GM18526 (cell line): Measurements from ENCODE around the gene PIF1.

Experiments used
- POLR2A ChIP-seq: IDR thresholded peaks from 3 replicates; pipeline ENCODE4 v1.6.1; 2011; ENCODE audit not compliant: insufficient read length; ENCODE audit errors: extremely low read depth

The PIF1 gene

DNA sequence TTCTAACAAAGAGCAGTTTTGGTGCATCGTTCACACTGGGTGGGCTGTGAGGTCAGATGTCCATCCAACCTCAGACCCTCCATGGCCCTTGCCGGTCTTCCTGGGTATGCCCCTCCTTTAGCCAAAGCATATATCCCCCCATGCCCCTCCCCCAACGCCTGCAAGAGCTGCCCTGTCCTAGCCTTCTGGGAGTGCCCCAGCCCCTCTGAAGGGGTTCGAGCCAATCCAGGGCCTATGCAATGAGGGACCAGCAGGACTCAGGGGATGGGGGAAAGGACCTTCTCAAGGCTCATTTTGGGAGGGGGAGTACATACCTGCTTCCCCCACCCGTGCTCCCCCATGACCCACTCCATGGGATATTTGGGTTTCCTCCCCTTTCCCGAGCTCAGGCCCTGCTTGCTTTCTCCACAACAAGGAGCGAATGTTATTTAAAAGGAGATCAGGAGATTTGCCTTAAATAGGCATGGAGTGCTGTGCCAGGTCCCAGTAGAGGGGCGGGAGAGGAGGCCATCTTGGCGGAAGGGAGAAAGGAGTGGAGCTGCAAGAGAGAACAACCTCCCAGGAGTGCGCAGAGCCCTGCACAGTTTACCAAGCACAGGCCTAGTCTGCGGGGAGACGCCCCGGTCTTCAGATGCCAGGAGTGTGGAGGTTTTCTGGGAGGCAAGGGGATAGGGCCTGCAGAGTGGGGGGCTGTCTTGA, 18.2 kb downstream of the PIF1 start:
- no peak for TF ChIP-seq POLR2A

DNA sequence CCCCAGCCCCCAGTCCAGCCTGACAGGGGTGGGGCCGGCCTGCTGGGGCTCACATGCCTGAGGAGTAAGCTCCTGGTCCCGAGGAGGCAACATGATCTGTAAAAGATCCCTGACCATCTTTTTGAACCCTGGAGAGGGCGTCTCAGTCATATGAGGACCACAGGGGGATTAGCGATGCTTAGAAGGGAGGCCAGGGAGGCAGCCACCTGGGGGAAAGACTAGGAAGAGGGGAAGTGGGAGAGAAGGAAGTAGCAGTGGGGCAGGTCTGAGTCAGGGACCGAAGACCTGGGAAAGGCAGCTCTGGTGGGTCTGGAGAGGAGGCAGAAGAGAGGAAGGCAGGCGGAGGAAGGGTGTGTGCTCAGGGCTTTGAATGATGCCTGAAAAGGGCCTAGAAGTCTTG, 18.9 kb downstream of the PIF1 start:
- TF ChIP-seq POLR2A: no peak

DNA sequence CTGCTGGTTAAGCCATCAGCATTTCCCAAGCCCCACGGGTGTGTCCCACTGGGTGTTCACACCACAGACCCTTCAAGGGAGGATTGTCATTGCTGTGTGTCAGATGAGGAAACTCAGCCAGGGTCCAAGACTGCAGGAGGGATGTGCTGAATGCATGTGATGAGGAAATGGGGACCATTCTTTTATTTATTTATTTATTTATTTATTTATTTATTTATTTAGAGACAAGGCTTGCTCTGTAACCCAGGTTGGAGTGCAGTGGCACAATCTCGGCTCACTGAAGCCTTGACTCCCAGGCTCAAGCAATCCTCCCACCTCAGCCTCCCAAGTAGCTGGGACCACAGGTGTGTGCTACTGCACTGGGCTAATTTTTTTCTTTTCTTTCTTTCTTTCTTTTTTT, 20.8 kb downstream of the PIF1 start:
- TF ChIP-seq POLR2A: no peak

DNA sequence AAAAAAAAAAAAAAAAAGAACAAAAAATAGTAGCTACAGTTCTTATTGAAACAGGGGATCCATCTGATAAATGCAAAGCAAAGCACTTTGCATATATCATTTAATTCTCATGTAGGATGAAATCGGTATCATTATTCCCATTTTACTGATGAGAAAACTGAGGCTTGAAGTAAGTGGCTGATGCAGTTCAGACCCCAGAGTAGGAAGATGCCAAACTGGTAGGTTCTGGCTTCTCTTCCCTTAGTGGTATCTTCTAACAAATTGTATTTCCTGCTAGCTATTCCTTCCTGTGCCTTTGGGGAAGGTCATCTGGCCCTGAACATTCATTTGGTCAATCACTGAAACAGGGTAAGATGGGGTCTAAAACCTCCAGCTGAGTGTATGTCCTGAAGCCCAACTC, 21.9 kb downstream of the PIF1 start:
- no peak for TF ChIP-seq POLR2A

DNA sequence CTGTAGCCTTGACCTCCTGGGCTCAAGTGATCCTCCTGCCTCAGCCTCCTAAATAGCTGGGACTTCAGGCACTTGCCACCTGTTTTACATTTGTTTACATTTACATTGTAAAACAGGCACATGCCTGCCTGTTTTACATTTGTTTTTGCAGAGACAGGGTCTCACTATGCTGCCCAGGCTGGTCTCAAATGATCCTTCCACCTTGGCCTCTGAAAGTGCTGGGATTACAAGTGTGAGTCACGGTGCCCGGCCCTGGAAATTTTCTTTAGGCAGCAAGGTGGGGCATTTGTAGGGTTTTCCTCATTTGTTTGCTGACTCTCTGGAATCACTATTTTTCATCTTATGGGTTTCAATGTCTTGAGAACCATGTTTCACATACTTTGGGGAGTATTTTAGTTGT, 25.0 kb downstream of the PIF1 start:
- TF ChIP-seq POLR2A: no peak

DNA sequence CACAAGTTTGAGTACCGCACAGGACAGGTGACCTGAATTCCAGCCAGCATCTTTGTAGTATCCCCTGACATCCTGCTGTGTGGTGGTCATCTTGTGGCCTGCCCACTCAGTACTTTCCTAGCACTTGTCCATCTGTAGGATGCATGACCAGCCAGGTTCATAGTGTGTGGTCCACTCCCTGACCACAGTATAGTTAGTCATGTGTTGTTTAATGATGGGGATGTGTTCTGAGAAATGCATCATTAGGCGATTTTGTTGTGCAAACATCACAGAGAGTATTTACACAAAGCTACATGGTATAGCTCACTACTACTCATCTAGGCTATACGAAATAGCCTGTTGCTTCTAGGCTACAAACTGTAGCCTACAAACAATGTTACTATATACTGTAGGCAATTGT, 33.2 kb downstream of the PIF1 start:
- TF ChIP-seq POLR2A: no peak

DNA sequence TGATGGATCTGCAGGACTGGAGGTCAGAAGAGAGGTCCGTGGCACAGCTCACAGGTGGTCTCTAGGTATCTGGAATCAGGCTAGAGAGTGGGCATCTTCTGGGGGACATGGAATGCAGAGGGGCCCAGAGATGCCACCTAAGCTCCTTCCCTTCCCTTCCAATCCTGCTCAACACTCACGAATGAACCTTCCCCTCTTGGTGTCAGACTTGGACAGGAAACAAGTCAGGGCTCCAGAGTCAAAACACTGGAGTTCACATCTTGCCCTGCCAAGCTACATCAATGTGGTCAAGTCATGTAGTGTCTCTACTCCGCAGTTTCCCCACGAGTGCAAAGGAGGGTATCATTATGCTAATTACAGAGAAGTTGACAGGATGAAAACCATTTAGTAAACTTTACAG, 34.0 kb downstream of the PIF1 start:
- no peak for TF ChIP-seq POLR2A

DNA sequence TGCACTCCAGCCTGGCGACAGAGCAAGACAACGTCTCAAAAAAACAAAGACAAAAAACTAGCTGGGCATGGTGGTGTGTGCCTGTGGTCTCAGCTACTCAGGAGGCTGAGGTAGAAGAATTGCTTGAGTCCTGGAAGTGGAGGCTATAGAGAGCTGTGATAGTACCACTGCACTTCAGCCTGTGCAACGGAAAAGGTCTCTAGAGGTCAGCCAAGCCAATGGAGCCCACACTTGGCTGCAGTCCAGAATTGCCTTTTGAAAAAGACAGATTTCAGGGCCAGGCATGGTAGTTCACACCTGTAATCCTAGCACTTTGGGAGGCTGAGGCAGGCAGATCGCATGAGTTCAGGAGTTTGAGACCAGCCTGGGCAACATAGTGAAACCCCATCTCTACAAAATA, 41.7 kb downstream of the PIF1 start:
- TF ChIP-seq POLR2A: no peak

DNA sequence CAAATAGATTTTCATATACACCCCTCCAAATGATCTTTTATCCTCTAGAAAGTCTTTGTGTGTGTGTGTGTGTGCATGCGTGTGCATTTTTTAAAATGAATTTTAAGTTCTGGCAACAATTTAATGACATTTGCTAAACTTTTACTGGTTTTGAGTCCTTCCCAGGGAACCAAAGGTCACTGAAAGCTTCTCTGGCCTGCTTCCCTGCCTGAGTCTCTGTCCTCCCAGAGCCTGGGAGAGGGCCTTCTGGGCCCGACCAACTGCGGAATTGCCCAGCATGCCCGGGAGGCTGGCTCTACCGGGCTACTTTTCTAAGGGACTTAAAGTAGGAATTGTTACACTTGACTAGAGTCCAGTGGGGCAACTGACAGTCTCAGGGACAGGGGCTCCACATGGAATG, 42.7 kb downstream of the PIF1 start:
- TF ChIP-seq POLR2A: no peak

DNA sequence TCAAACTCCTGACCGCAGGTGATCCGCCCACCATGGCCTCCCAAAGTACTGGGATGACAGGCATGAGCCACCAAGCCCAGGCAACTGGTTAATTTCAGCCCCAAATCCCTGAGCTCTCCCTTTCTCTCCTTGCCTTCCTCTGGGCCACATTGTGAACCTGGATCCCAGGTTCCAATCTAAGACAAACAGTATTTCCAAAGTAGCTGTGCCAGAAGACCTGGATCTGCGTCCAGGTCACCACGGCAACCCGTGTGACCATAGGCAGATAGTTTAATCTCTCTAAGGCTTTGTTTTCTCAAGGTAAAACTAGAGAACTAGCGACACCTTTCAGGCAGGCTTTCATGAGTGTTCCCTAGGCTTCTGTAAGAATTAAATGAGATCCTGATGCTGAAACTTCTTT, 44.1 kb downstream of the PIF1 start:
- TF ChIP-seq POLR2A: no peak

DNA sequence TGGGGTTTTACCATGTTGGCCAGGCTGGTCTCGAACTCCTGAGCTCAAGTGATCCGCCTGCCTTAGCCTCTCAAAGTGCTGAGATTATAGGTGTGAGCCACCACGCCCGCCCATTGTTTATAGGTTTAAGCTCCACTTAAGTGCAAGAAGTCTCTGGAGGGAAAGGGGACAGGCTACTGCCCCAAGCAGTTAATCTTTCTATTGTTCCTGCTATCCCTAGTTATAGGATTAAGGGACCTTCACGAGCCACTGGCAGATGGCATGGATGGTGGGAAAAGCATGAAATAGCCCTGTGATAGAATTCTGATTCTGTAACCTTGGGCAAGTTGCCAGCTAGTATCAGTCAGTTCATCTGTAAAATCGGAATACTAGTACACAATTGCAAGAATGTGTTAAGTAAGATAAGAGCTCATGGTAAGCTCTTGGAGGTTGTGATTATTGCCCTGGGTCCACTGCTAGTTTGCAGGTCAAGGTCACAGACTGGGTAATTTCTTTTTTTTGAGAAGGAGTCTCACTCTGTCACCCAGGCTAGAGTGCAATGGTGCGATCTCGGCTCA, 44.8 kb downstream of the PIF1 start:
- no peak for TF ChIP-seq POLR2A

DNA sequence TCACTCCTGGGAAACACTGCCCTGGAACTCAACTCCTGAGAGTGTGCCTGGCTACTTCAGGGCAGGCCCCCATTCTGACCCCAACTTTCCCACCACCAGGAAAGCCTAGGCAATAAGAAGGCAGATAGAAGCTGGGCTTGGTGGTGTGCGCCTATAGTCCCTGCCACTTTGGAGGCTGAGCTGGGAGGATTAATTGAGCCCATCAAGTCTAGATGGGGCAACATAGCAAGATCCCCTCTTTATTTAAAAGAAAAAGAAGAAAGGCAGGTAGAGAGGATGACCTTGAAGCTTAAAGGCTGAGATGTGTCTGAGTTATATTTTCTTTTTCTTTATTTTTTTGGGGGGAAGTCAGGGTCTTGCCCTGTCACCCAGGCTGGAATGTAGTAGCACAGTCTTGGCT, 45.8 kb downstream of the PIF1 start:
- TF ChIP-seq POLR2A: no peak

DNA sequence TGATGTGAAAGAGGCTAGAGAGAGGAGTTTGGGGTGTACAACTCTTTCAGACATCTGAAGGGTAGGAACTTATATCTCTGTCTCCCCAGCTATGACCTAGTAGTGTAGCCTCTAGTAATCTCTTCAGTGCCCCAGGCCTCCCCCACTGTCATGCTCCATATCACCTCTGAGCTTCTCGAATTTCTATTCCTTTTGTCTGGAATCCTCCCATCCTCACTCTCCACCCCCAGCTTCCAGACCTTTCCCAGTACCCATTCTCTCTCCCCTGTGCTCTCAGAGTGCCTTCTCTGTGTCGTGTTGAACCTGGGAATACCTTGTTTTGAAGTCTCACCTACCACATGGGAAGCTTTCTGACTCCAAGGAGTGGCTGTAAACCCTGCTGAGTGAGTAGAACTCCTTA, 46.4 kb downstream of the PIF1 start:
- no peak for TF ChIP-seq POLR2A

DNA sequence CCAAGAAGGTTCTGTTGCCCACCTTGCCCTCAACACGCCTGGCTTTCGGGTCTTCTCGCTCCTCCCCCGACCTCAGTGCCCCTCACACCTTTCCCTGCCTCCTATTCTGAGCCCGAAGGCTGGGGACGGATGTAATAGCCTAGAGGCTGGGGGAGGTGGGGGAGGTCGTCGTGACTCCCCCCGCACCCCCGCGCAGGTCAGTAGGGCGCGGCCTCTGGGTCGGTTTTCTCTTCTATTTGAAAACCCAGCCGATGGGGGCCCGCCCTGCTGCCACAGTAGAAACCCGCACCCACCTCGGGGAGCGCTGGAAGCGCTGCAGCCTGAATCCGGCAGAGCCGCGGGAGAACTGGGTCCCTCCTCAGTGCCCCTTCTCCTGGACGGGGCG, 49.1 kb downstream of the PIF1 start:
- TF ChIP-seq POLR2A: no peak

DNA sequence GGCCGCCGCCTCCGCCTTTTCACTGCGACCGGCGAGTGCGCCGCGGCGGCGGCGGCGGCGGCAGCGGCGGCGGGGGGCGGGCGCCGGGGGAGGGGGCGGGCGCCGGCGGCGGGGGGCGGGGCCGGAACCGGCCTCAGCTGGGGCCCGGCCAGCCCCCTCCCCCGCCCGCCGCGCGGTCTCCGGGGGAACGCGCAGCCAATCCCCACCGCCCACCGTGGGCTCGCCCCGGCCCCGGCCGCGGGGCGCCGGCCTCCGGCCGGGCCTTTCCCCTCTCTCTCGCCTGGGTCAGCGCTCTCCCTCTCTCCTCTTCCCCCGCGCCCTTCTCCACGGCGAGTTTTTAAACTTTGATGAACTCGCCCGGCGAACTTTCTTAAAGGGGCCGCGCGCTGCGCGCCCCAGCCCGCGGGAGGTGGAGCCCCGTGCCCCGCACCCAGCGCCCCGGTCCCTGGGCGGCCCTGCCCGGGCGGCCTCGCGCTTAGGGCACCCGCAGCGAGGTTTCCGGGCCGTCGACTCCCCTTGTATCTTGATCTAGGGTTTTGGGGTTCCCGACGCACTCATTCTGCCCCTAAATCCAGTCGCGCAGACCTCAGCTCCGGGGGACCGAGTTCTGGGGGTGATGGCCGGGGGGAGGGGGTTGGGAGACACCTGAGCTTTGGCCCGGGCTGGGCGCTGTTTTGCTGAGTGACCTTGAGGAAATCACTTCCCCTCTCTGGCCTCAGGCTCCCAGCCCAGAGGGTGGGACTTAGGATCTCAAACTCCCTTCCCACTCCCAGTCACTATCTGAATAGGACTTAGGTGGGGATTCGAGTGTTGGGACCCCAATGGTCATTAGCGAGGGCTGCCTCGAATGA, 49.7 kb downstream of the PIF1 start, which contains the start of gene RBPMS2:
Gene RBPMS2, minus strand, starts transcription at position 39 of the 851 bp plus-strand sequence. CDS start 270 bp downstream, outside the sequence.
- TF ChIP-seq POLR2A: no peak
